ENCODE measurements around the gene ZNF618.

Gene ZNF618

GRCh38 chr9:114048533-114049415 lies 172.7 kb downstream of the ZNF618 start:
- TF ChIP-seq CTCF (IDR thresholded peaks at IDR 0.05), result no peak

GRCh38 chr9:114049441-114050225 lies 173.5 kb downstream of the ZNF618 start:
- no peak for TF ChIP-seq CTCF (IDR thresholded peaks at IDR 0.05)

- TF ChIP-seq CTCF (IDR thresholded peaks at IDR 0.05), result no peak
Measured at GRCh38 chr9:114050226-114050568, 174.1 kb downstream of the ZNF618 start.

- TF ChIP-seq CTCF (IDR thresholded peaks at IDR 0.05), result no peak
Measured at GRCh38 chr9:114050646-114051045, 174.5 kb downstream of the ZNF618 start.

GRCh38 chr9:114051281-114051680 lies 175.2 kb downstream of the ZNF618 start:
- TF ChIP-seq CTCF (IDR thresholded peaks at IDR 0.05), result no peak

- no peak for TF ChIP-seq CTCF (IDR thresholded peaks at IDR 0.05)
Measured at GRCh38 chr9:114051706-114052105, 175.6 kb downstream of the ZNF618 start.

- TF ChIP-seq CTCF (IDR thresholded peaks at IDR 0.05), result no peak
Measured at GRCh38 chr9:114053246-114054005, 177.3 kb downstream of the ZNF618 start.

Data from LNCAP (cell line).